Measurements from ENCODE around the gene CD28. TPM values are rescaled to one million over a fixed set of nuclear protein-coding genes. Genes with fewer than 3 reads are reported as not detected.

Gene CD28
- total RNA-seq, 1 donor = not detected

DNA sequence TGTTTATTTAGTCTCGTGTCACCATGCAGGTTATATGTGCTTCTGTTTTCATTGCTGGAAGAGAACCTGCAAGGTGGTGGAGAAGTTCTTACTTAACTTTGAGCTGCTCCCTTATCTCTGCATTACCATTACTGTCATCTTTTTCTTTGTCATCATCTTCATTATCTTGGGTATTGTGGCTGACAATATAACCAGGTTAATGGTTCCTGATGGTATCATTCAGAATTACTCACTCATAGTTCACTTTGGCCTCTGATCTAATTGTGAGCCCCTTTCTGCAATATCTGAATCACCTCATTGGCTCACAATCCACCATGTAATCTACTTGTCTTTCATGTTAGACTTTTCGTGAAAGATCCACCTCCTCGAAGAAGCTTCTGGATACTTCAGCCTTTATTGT lies 5.0 kb downstream of the CD28 start:
- TF ChIP-seq, protein P1, sequence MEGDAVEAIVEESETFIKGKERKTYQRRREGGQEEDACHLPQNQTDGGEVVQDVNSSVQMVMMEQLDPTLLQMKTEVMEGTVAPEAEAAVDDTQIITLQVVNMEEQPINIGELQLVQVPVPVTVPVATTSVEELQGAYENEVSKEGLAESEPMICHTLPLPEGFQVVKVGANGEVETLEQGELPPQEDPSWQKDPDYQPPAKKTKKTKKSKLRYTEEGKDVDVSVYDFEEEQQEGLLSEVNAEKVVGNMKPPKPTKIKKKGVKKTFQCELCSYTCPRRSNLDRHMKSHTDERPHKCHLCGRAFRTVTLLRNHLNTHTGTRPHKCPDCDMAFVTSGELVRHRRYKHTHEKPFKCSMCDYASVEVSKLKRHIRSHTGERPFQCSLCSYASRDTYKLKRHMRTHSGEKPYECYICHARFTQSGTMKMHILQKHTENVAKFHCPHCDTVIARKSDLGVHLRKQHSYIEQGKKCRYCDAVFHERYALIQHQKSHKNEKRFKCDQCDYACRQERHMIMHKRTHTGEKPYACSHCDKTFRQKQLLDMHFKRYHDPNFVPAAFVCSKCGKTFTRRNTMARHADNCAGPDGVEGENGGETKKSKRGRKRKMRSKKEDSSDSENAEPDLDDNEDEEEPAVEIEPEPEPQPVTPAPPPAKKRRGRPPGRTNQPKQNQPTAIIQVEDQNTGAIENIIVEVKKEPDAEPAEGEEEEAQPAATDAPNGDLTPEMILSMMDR (IDR thresholded peaks at IDR 0.05; ENCODE audit: insufficient read depth, low read length) = no peak
- no peak for DNase-seq (ENCODE audit: low read depth)
- no peak overlapping the region for H3K4me3 ChIP-seq (ENCODE audit: low read depth, low read length)

- no peak overlapping the region for H3K4me3 ChIP-seq (ENCODE audit: low read depth, low read length)
- no peak for DNase-seq (ENCODE audit: low read depth)
- TF ChIP-seq, protein P1 (IDR thresholded peaks at IDR 0.05; ENCODE audit: insufficient read depth, low read length) = no peak
Observed at GRCh38 chr2:203713381-203713780, 6.9 kb downstream of the CD28 start.

GRCh38 chr2:203714112-203714511 lies 7.7 kb downstream of the CD28 start:
- DNase-seq (ENCODE audit: low read depth) = no peak
- TF ChIP-seq, protein P1 (IDR thresholded peaks at IDR 0.05; ENCODE audit: insufficient read depth, low read length) = no peak

DNA sequence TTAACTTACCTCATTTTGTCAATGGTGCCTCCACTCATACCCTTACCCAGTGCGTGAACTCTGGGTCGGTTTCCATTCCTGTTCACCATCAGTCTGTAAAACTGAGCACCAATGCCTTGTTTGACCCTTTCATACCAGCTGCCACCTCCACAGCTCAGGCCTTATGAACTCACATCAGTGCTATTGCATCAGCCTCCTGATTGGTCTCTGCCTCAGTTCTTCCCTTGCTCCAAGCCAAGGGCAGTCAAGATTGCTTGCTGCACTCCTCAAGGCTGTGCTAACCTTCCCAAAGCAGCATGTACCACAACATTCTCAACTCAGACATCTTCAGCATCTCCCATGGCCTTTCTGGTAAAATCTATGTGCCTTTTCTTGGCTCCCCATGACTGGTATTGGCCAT lies 9.3 kb downstream of the CD28 start:
- no peak overlapping the region for H3K4me3 ChIP-seq (ENCODE audit: low read depth, low read length)
- TF ChIP-seq, protein P1 (IDR thresholded peaks at IDR 0.05; ENCODE audit: insufficient read depth, low read length) = no peak
- no peak for DNase-seq (ENCODE audit: low read depth)

More at GRCh38 chr2:203714112-203714511, 7.7 kb downstream of the CD28 start:
- H3K4me3 ChIP-seq (ENCODE audit: low read depth, low read length) = no peak overlapping the region

DNA sequence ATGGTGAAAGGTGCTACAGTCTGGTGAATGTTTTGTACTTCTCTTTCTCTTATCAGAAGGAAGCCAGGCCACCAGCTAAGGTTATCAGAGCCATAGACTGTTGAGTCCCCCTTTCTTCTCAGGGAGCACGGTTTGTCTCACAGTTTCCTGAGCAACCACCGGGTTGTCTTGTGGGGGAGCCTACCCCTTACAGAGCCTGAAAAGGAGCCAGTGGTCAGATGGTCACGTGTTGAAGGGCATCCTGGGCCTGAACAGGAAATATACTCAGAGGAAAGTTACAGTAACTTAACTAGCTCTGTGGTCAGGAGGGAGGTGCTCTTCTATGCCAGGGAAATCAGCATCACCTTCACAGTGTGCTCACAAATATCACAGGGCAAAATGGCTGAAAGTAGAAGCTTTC lies 11.6 kb downstream of the CD28 start:
- TF ChIP-seq, protein P1 (IDR thresholded peaks at IDR 0.05; ENCODE audit: insufficient read depth, low read length) = no peak
- DNase-seq (ENCODE audit: low read depth) = no peak

DNA sequence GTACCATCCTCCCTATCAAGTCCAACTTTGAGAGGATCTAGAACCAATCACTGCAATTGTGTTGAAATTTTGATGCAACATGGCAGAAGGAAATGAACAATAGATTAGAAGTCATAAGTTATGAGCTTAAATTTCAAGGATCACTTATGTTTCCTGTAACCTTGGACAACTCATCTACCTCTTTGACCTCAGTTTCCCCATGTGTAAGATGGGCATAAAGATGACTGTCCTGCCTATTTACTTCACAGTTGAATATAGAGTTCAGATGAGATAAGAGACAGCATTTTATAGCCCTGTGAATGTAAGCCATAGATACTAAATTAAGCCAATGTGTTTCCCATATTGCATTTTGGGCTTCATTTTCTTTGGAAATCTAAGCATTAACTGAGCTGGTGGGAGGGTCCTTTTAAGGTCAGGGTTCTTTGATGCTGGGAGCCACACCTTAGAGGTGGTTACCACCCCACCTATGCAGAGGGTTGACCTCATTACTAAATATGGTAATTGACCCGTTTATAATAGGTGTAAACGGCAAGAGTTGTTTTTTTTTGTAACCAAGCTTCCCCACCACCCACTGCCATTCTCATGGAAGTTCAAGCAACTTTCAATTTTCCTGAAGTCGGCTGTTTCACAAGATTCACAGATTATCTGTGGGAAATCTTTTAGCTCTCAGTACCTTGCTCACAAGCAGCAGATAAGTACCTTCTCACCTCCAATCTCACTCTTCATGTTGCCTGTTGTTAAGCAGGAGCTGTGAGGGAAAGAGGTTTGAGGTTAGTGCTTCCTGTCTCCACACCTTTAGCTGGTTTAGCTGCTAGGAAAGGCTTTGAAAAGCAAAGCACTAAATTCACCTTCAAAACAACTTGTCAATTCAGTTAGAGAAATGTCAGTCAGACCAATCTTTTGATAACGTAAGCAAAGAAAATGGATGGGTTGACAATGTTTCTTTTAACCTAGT lies 13.3 kb downstream of the CD28 start:
- TF ChIP-seq, protein P1 (IDR thresholded peaks at IDR 0.05; ENCODE audit: insufficient read depth, low read length) = no peak
- no peak overlapping the region for H3K4me3 ChIP-seq (ENCODE audit: low read depth, low read length)
- no peak for DNase-seq (ENCODE audit: low read depth)

More for the DNA sequence above, 11.6 kb downstream of the CD28 start:
- no peak overlapping the region for H3K4me3 ChIP-seq (ENCODE audit: low read depth, low read length)

Data from fibroblast of the aortic adventitia (primary cell).